Measurements from ENCODE around the gene HSPB6.

HSPB6 gene

DNA sequence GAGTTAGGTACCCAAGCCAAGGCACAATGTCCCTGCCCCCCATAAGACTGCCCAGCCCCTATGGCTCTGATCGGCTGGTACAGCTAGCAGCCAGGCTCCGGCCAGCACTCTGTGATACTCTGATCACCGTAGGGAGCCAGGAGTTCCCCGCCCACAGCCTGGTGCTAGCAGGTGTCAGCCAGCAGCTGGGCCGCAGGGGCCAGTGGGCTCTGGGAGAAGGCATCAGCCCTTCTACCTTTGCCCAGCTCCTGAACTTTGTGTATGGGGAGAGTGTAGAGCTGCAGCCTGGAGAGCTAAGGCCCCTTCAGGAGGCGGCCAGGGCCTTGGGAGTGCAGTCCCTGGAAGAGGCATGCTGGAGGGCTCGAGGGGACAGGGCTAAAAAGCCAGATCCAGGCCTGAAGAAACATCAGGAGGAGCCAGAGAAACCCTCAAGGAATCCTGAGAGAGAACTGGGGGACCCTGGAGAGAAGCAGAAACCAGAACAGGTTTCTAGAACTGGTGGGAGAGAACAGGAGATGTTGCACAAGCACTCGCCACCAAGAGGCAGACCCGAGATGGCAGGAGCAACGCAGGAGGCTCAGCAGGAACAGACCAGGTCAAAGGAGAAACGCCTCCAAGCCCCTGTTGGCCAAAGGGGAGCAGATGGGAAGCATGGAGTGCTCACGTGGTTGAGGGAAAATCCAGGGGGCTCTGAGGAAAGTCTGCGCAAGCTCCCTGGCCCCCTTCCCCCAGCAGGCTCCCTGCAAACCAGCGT is 42.1 kb downstream of the HSPB6 start:
- DNase-seq (ENCODE audit: low spot score) = no peak

DNA sequence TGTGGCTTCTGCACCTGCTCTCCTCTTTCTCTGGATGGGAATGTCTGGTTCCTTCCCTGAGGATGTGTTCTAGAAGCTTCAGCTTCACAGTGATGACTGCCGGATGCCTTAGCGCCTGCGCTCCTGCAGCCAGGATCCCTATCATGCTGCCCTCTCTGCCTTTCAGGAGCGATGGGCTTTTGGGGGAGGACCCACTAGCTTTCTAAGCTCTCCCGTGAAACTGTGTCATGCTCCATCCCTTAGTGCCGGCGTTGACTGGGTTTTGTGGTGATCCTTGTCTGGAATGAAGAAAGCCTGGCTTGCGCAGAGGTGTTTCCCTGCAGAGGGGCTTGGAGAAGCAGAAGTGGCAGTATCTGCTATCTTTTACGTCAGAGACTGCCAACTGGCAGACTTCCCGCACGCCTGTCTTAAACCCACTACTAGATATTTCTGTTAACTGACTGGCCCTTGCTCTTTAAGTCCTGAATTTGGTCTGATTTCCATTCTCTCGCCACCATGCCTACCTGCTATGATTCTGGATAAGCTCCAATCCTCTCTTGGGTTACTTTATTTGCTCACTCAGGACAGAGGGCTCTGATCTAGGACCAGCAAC is 42.8 kb downstream of the HSPB6 start:
- DNase-seq (ENCODE audit: low spot score) = no peak

DNA sequence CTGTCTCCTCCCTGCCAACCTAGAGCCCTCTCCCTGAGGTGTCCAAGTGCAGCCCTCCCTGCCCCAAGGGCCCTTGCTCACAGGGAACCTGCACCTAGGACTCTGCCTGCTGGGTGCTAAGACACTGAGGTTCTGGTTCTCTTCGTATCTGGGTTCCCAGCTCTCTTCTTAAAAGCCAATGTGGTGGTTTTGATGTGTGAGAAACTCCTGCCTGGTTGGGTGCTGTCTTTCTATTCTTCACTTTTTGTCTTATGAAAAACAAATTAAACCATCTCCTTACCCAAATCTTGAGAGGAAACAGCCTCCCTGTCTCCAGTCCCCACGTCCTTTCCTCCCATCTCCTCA is 43.4 kb downstream of the HSPB6 start:
- no peak for DNase-seq (ENCODE audit: low spot score)

DNA sequence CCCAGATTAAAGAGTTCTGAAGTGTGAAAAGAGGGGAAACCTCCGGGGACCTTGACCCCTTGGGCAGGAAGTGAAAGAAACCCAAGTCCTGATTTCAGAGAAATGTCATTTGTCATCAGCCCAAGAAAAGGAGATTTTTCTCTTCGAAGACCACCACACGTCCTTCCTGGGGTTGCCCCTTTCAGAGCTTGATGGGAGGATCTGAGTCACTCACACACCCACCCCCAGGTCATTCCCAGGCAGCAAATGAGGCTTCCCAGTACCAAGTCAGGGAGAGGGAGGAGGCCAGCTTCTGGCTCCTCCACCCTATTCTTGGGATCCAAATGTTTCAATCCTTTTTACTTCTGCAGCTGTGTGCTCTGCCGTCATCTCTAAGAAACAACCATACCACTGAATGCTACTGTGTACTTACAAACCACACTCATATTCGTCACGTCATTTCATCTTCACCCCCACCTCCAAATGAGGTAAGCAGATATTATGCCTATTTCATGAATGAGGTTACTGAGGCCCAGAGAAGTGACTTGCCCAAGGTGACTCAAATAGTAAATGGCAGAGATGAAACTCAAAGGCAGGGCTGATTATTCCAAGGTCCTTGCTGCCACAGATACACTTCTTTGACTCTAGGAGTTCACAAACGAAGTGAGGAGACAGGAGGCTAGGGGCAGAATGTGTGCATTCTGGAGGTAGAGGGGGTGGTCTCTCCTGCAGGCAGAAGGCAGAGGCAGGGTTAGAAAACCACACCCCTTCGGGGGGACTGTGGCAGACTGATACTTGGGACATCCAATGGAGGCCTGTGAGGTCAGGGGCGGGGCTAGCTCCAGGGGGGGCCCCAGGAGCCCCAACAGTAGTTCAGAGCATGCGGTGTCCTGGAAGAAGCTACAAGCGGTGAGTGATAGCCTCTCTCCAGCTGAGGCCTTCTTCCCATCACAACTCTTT is 44.0 kb downstream of the HSPB6 start:
- peak; percentile 74 for DNase-seq (ENCODE audit: low spot score)

DNA sequence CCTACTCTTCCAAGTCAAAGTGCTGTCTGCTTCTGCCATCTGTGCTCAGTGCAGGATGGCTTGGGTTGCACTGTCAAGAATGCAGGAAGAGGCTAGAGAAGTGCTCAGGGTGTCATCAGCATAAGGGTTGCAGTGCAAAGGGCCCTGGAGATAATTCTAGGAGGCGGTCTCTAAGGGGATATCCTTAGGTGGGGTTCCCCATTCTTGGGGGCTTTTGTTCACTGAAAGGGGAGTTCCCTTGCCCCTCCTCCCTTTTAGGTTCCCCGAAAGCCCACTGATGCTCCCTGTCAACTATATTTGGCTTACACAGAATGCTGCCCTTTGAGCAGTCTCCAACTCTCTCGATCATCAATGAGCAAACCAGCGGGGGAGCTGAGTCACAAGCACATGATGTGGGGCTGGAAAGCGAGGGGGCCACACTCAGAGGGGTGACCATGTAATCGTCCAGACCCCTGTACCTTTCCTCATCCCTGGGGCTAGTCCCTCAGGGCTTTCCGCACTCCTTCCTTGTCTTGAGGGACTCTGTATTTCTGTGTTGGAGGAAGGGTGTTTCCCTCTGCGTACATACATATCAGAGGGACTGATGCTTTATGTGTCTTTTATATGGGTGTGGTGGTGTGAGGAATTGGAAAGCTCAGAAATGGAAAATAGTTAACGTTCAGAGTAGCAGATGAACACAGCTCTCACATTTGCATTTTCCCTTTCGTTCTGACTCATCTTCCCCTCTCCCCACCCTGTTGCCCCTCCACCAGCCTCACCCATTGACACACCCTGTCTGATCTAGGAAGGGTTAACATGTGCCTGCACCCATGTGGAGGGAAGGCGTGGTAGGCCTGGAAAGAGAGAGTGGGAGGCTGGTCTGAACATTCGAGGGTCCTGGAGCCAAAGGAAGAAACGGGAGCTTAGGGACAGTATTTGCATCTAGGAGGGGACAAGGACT is 45.8 kb downstream of the HSPB6 start:
- peak; percentile 71 for DNase-seq (ENCODE audit: low spot score)

DNA sequence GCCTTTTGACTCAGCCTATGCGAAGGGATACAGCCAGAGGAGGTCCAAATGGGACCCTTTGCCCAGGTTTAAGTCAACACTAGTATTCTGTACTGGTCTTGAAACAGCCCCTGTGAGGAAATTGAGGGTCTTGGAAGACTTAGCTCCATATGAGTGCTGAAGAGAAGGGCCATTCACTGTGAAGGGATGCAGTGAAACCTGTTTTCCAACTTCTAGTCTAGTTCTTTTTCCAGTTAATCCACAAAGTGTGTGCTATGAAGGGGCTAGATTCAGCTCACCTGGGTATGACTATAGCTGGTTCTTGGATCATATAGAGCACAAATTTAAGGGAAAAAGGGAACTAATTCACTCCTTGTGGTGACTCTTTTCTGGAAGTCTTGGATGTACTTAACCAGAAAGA is 48.4 kb downstream of the HSPB6 start:
- no peak for DNase-seq (ENCODE audit: low spot score)

All from CD4-positive, alpha-beta T cell treated with Interleukin-2 at 100 ng/mL for 4 hours (primary cell).